IMR-90 (cell line): ENCODE data around the gene ETV3L.

ENCODE experiments used
- BHLHE40 ChIP-seq: fragments of 150-350 bp; IDR thresholded peaks from 2 replicates; pipeline ENCODE4 v1.6.1; 2016; ENCODE audit warnings: mild to moderate bottlenecking, low read depth, low read length
- CHD1 ChIP-seq: IDR thresholded peaks from 2 replicates; pipeline ENCODE4 v1.6.1; 2012; ENCODE audit warnings: low read depth, low read length, improper control_type of control experiment
- CTCF ChIP-seq: conservative IDR thresholded peaks from 2 replicates; pipeline ENCODE4 v1.5.1; 2012; ENCODE audit warnings: mild to moderate bottlenecking, low read depth, low read length, improper control_type of control experiment
- MXI1 ChIP-seq: IDR thresholded peaks from 2 replicates; pipeline ENCODE4 v1.6.1; 2012; ENCODE audit warnings: low read depth, mild to moderate bottlenecking, low read length, moderate library complexity, borderline replicate concordance
- NFE2L2 ChIP-seq: fragments of 150-350 bp; IDR thresholded peaks from 2 replicates; pipeline ENCODE4 v1.6.1; 2016; ENCODE audit warnings: low read depth, mild to moderate bottlenecking, low read length
- POLR2A ChIP-seq: IDR thresholded peaks from 2 replicates; pipeline ENCODE4 v1.6.1; 2012; ENCODE audit warnings: mild to moderate bottlenecking, low read depth, low read length
- RAD21 ChIP-seq: IDR thresholded peaks from 2 replicates; pipeline ENCODE4 v1.6.1; 2012; ENCODE audit warnings: low read length, improper control_type of control experiment
- USF2 ChIP-seq: fragments of 150-350 bp; IDR thresholded peaks from 2 replicates; pipeline ENCODE4 v1.6.1; 2017; ENCODE audit warnings: mild to moderate bottlenecking, antibody characterized with exemption, low read length, low read depth

- TF ChIP-seq CTCF (no peak), USF2 (no peak), POLR2A (no peak), BHLHE40 (no peak), NFE2L2 (no peak), CHD1 (no peak), MXI1 (no peak), RAD21 (no peak)
Observed at GRCh38 chr1:157095551-157095950, 4.1 kb downstream of the ETV3L start.
